ENCODE results near the gene SPIN1.

- TF ChIP-seq CTCF (IDR thresholded peaks at IDR 0.05) (no peak), EZH2 (IDR thresholded peaks at IDR 0.05; ENCODE audit: borderline replicate concordance, insufficient read depth, low read depth, low read length, poor library complexity, severe bottlenecking) (no peak)
Observed at GRCh38 chr9:88418025-88418424, 29.8 kb downstream of the SPIN1 start.

Data from B cell (primary cell).